Common myeloid progenitor, CD34-positive (primary cell): Measurements from ENCODE around the gene GANAB.

Experiments
- CTCF ChIA-PET: fragments of 350-600 bp; sonication (Branson Sonifier 250); formaldehyde crosslinking; loops from one replicate; lab custom pipeline; 2021; ENCODE audit warnings: antibody characterized with exemption; lab: Charles Lee
- POLR2A ChIA-PET: fragments of 350-600 bp; sonication (Branson Sonifier 250); formaldehyde crosslinking; loops from one replicate; lab custom pipeline; 2021; ENCODE audit warnings: antibody characterized with exemption; lab: Charles Lee
- DNase-seq, 3 donors: peaks; one replicate each; pipeline versions ENCODE4 v3.0.0 to v3.0.0-alpha.2; 2013
- H3K27ac ChIP-seq, 2 experiments: 1 replicate in 1 of 2; 2 replicates in 1 of 2; pipeline ENCODE4 v1.7.0; 2013; ENCODE audit warnings: inconsistent platforms in 2 of 2, low read length in 2 of 2, mild to moderate bottlenecking in 2 of 2, low read depth in 1 of 2, moderate library complexity in 1 of 2; ENCODE audit not compliant: severe bottlenecking in 2 of 2, insufficient read depth in 1 of 2, poor library complexity in 1 of 2
- H3K27me3 ChIP-seq, 5 experiments: replicated peaks in 2 of 5; 1 replicate in 3 of 5; 2 replicates in 2 of 5; pipeline versions ENCODE4 v1.6.1 to v1.7.0; 2013; ENCODE audit warnings: low read length in 4 of 5, mild to moderate bottlenecking in 2 of 5, moderate library complexity in 2 of 5, inconsistent platforms in 1 of 5; ENCODE audit not compliant: insufficient read depth in 5 of 5, control insufficient read depth in 4 of 5
- H3K36me3 ChIP-seq, 4 experiments: 1 replicate in 2 of 4; 2 replicates in 2 of 4; pipeline versions ENCODE4 v1.6.1 to v1.7.0; 2013; ENCODE audit warnings: low read length in 3 of 4, control low read depth in 1 of 4, mild to moderate bottlenecking in 1 of 4; ENCODE audit not compliant: control insufficient read depth in 4 of 4, insufficient read depth in 4 of 4
- H3K4me1 ChIP-seq, 4 experiments: 1 replicate in 3 of 4; 2 replicates in 1 of 4; pipeline versions ENCODE4 v1.6.1 to v1.7.1; 2013; ENCODE audit warnings: low read length in 3 of 4, mild to moderate bottlenecking in 3 of 4, control low read depth in 1 of 4, inconsistent platforms in 1 of 4, moderate library complexity in 1 of 4; ENCODE audit not compliant: control insufficient read depth in 4 of 4, insufficient read depth in 4 of 4; ENCODE audit errors: control extremely low read depth in 1 of 4
- H3K4me3 ChIP-seq, 7 experiments: 1 replicate in 4 of 7; 2 replicates in 3 of 7; pipeline versions ENCODE4 v1.5.1 to v1.7.0; 2013; ENCODE audit warnings: mild to moderate bottlenecking in 7 of 7, low read length in 6 of 7, moderate library complexity in 6 of 7, inconsistent platforms in 2 of 7, low read depth in 2 of 7, control low read depth in 1 of 7; ENCODE audit not compliant: insufficient read depth in 4 of 7, control insufficient read depth in 1 of 7; ENCODE audit errors: extremely low read depth in 1 of 7
- H3K9me3 ChIP-seq, 5 experiments: 1 replicate in 4 of 5; 2 replicates in 1 of 5; pipeline versions ENCODE4 v1.6.1 to v1.7.1; 2013; ENCODE audit warnings: low read length in 4 of 5, mild to moderate bottlenecking in 2 of 5, inconsistent platforms in 1 of 5, low read depth in 1 of 5, moderate library complexity in 1 of 5; ENCODE audit not compliant: control insufficient read depth in 4 of 5, insufficient read depth in 2 of 5; ENCODE audit errors: control extremely low read depth in 1 of 5
- WGBS: methylation state at CpG from one replicate; pipeline ENCODE4 v1.1.5; 2013; ENCODE audit not compliant: insufficient coverage; 5-methylcytosine and 5-hydroxymethylcytosine counted together

The GANAB gene

GRCh38 chr11:62575156-62575555 is 71.3 kb downstream of the GANAB start:
- ChIA-PET CTCF (interaction anchor here (0.7 to 2.4 kb wide), 8 partner anchors 9 to 181 kb away, joined by 3 to 21 read pairs (median 4); partner anchors contain the start of genes LRRN4CL and TUT1), POLR2A (interaction anchor here (0.6 to 3.3 kb wide), 2 partner anchors 17 to 197 kb away, joined by 4 to 25 read pairs; partner anchors contain the start of gene TUT1)
- Histone ChIP-seq H3K27ac (peak overlapping the region in 1 of 2 experiments; percentile 92), H3K36me3 (peaks cover 13 to 62% (median 45%) of the 10 kb centered on the region in 4 experiments), H3K4me3 (peak overlapping the region in 6 of 7 experiments; percentile 58 to 99 (median 96)), H3K9me3 (no peaks in the 10 kb centered on the region), H3K27me3 (no peaks in the 10 kb centered on the region), H3K4me1 (peaks cover 10 to 38% (median 30%) of the 10 kb centered on the region in 4 experiments)
- DNase-seq: no peak
- WGBS: 90% methylated on average over 16 of the region's 17 CpGs
